GM19372 (cell line): ENCODE data around the gene VWA7.

Source experiments
- ATAC-seq: cut with Tn5 transposase; IDR thresholded peaks from one replicate; pipeline ENCODE4 v1.9.1; 2021; ENCODE audit warnings: mild to moderate bottlenecking, low read depth, moderate library complexity; ENCODE audit not compliant: unreplicated experiment

VWA7 gene

GRCh38 chr6:31761343-31761742 lies 15.8 kb downstream of the VWA7 start:
- ATAC-seq, result no peak

GRCh38 chr6:31760790-31761189 lies 16.3 kb downstream of the VWA7 start:
- no peak for ATAC-seq

- ATAC-seq, result no peak
These were observed 18.8 kb downstream of the VWA7 start for GRCh38 chr6:31758281-31758680.

- ATAC-seq, result no peak
These were observed 24.3 kb downstream of the VWA7 start for GRCh38 chr6:31752739-31753319.

- no peak for ATAC-seq
These were observed 26.6 kb downstream of the VWA7 start for GRCh38 chr6:31750411-31751022.

GRCh38 chr6:31749301-31750036 lies 27.7 kb downstream of the VWA7 start:
- ATAC-seq, result no peak

GRCh38 chr6:31744422-31744821 lies 32.7 kb downstream of the VWA7 start:
- ATAC-seq, result no peak

- ATAC-seq, result no peak
These were observed 34.2 kb downstream of the VWA7 start for GRCh38 chr6:31742894-31743293.

GRCh38 chr6:31741815-31742214 lies 35.3 kb downstream of the VWA7 start:
- no peak for ATAC-seq

GRCh38 chr6:31740397-31741223 lies 36.5 kb downstream of the VWA7 start:
- ATAC-seq, result no peak

GRCh38 chr6:31739639-31740396 lies 37.3 kb downstream of the VWA7 start, which contains the start of gene MSH5:
MSH5 (plus strand) TSS chr6:31740005; CDS start chr6:31740467, 462 bp downstream.
- peak; percentile 77 for ATAC-seq

- ATAC-seq, result no peak
These were observed 38.8 kb downstream of the VWA7 start for GRCh38 chr6:31737991-31738979.

- ATAC-seq, result no peak
These were observed 39.7 kb downstream of the VWA7 start for GRCh38 chr6:31737315-31737990.

- no peak for ATAC-seq
These were observed 40.3 kb downstream of the VWA7 start for GRCh38 chr6:31736768-31737314.

- no peak for ATAC-seq
These were observed 40.9 kb downstream of the VWA7 start, which contains the start of gene CLIC1 for GRCh38 chr6:31736021-31736767. CLIC1 (minus strand) TSS chr6:31736530; CDS start chr6:31736300, 230 bp downstream.

- no peak for ATAC-seq
These were observed 42.2 kb downstream of the VWA7 start for GRCh38 chr6:31734821-31735406.

- ATAC-seq, result no peak
These were observed 42.8 kb downstream of the VWA7 start for GRCh38 chr6:31734247-31734820.
